HPDE6-E6E7 (cell line): ENCODE results near the gene MPND.
A peak's percentile ranks its signal among the peaks of the same experiment; 100 is the strongest.

Source experiments
- DNase-seq: peaks from one replicate; pipeline ENCODE4 v3.0.0; 2011; ENCODE audit warnings: missing footprints; ENCODE audit errors: extremely low spot score

Gene MPND

GRCh38 chr19:4379383-4380253 is 36.3 kb downstream of the MPND start:
- peak; percentile 89 for DNase-seq

DNA sequence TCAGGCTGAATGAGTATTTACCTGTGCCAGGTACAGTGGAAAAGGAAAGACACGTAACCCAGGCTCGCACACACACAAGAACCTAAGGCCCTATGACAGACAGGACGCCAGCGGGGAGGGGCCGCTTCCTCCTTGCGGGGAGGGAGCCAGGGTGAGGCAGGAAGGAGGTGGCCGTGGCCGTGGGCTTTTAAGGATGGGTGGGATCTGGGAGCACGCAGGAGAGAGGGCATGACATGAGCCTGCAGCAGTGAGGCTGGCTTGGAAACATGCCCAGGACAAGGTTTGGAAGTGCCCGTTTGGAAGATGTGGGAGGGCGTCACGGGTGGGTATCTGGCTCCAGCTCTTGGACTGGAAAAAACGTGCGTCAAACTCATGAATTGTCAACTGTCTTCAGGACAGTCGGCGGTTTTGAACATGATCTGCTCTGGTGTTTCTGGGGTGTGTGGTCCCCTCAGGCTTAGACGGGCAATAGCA is 36.9 kb downstream of the MPND start:
- no peak for DNase-seq

GRCh38 chr19:4385291-4386040 is 42.1 kb downstream of the MPND start:
- DNase-seq: no peak

GRCh38 chr19:4386041-4386782 is 42.9 kb downstream of the MPND start:
- no peak for DNase-seq

DNA sequence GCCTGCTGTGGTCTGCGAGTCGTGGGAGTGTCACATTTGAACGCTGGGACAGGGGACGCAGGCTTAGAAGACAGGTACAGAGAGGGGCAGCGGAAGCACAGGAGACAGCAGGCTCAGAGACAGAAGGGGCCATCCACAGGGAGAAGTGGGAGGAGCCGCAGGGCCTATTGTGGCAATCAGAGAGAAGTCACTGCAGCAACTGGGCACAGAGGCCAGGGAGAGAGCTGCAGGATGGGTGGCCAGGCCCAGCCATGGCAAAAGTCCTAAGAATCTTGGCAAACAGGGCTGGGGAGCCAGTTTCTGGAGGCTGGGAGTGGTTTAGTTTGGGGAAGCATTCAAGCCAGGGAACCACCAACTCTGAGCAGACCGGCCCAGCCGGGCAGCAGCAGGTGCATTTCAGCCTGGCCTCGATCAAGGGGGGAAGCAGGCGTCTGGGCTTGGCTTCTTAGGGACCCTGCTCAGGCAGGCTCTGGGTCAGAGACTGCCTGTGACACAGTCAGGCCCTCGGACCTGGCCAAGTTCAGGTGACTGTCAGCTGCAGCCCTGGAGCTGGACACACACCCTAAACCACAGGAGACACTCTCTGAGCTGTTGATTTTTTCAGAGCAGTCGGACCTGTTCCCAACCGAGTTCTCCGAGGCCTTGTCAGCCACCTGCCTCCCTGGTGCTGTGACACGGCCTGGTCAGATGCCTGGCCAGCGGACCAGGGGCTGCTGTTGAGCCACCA is 45.1 kb downstream of the MPND start:
- no peak for DNase-seq

DNA sequence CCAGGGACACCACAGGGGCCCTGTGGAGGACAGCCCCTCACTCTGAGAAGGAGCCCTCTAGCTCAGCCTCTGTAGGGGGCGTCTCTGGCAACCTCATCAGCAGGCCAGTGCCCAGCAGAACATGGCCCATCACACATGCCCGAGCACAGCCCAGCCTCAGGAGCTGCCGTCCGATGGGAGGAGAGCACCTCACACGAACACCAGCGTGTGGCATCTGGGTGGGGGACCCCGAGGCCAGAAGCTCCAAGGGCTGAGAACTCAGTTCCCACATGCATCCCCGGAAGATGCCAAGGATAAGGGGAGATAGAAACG is 45.7 kb downstream of the MPND start:
- no peak for DNase-seq

DNA sequence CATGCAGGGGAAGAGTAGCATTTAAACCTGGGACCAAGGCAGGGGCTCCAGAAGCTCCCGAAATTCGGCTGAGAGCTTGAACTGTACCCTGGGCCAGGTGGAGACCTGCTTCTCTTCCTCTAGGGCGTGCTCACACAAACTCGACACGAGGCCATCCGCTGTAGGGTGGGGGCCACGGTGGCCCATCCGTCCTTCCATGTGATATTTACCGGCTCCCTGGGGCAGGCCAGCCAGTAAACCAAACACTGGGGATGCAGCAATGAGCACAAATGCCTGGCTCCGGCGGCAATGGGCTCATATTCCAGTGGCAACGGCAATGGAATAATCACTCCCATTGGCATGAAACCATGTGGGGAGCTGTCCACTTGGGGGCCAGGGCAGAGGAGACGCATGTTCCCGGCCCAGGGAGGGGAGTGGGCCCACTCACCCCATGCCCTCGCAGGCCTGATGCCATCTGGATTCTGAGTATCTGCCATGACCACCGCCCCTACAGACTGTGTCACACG is 46.2 kb downstream of the MPND start:
- no peak for DNase-seq

DNA sequence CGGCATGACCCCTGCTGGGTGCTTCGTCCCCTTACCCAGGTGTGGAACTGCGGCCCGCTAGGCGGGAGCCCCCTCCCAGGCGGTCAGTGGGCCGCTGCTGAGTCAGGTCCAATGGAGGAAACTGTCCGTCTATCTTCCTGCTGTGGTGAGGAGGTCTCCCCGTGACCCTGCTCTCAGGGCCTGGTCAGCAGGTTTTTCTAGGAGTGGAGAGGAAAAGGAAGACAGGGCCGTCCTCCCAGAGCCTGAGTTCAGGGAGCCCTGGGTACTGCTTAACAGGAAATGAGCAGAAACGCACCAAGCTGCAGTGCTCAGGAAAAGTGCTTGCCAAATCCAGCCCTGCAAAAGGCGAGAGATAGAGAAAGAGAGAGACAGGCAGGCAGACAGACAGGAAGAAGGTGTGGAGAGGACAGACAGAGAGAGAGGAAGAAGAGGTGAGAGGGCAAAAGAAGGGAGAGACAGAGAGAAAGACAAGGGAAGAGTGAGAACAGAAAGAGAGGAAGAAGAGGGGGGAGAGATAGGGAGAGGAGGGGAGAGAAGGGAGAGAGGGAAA is 46.7 kb downstream of the MPND start:
- DNase-seq: no peak

- DNase-seq: peak; percentile 67
Measured at GRCh38 chr19:4390567-4391305, 47.4 kb downstream of the MPND start.

GRCh38 chr19:4391306-4391693 is 47.9 kb downstream of the MPND start:
- peak; percentile 70 for DNase-seq

DNA sequence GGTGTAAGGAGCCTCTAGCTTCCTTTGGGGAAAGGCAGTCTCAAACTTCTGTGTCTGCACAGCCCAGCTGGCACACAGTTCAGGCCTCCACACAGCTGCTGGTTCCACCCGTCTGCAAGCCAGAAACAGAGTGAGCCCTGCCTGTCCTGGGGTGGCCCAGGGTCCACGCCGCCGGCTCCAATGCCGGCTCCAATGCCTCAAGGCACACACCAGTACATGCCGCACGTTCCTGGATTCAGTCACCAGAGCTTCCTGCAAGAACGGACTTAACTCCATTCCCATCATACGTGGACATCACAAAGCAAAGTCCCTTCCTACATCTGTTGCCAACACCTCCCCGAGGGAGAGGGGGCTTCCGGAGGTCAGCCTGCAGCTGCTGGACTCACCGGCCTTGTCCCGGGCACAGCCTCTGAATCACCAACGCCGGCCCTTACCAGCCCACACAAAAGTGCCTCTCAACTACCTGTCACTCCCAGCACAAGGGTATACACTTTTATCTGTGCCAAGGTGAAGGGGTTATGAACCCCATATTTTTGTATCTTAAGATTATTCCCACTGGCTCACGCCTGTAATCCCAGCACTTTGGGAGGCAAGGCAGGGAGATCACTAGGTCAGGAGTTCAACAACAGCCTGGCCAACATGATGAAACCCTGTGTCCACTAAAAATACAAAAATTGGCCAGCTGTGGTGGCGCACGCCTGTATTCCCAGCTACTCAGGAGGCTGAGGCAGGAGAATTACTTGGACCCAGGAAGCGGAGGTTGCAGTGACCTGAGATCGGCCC is 48.5 kb downstream of the MPND start:
- DNase-seq: no peak

DNA sequence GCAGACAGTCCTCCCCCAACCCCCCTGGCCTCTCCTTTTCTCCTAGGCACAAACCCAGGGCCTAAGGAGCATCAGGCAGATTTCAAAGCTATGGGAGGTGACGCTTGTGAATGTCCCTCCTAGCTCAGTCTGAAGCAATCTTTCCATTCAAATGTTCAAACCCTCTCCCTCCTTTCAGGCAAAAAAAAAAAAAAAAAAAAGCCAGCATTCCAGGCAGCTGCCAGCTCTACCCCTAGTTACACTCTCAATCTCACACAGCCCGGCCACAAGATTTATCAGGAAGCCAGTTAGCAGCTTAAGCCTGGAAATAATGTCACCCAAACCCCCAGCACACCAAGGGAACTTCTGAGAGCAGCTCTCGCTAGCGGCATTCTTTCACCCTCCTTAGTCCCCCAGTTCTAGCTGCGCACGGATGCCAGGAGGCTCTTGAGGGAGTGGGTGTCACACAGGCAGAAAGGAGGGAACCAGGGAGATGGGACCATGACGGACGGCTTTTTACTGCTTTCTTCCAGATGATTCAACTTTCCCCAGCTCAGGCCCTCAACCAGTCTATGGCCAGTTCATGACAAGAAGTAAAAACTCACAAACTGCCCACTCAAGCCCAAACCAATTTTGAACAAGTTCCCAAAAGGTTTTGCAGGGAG is 50.7 kb downstream of the MPND start:
- DNase-seq: no peak

DNA sequence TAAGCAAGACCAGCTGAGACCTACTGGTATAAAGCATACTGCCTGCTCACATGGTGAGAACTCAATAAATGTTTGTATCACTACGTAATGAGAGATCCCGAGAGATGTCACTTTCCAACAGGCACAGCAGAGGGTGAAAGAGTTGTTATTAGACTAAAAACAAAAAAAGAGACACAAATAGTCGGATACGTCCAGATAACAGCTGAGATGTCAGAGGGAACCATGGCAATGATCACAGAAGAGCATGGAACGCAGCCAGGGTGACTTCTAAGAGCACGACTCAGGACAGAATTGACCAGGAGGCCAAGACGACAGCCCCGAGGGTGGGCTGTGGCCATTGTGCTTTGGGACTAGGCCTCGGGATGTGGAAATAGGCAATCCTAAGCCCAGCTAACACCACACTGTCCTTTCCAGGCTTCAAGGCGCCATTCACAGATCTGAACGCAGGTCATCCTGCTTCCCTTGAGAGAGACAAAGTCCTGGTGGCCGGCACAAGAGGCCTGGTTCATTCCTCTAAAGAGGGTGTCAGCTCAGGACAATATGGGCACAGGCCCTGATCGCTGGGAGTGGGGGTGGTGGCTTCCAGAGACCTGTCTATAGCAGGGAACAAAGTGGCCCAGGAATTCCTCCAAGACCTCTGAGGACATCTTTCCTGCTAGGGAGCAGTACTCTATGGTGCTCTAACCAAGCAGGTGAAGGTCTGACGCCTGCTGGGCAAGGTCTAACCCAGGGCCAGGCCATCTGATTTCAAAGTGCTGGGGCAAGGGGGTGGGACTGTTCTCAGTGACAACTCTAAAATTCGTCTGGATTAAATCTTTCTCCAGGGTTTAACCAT is 53.8 kb downstream of the MPND start:
- DNase-seq: no peak

DNA sequence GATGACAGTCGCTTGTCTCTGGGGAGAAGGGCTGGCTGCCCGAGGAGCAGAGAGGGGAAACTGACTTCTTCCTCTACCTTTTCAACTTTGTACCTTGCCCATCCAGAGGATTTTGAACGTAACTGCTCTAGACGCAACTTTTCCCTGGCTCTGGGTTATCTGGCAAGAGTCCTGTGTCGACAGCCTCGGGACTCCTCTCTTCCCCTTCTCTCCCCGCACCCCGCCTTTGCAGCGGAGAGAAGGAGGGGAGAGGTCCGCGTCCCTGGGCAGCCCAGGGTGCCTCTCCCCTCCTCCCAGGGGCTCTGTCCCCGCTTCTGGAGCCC is 56.4 kb downstream of the MPND start:
- DNase-seq: no peak

GRCh38 chr19:4400135-4400936 is 57.0 kb downstream of the MPND start, which contains the start of gene SH3GL1:
Gene SH3GL1 (minus strand): TSS chr19:4400547. CDS start chr19:4400368, 179 bp downstream.
- peak; percentile 76 for DNase-seq

GRCh38 chr19:4401769-4402170 is 58.4 kb downstream of the MPND start:
- no peak for DNase-seq
